SH-SY5Y (cell line): ENCODE results near the gene PRUNE1.

Experiments used
- GATA2 ChIP-seq: IDR thresholded peaks from 2 replicates; pipeline ENCODE4 v1.6.1; 2011; ENCODE audit warnings: mild to moderate bottlenecking, low read depth, low read length
- GATA3 ChIP-seq: IDR thresholded peaks from 2 replicates; pipeline ENCODE4 v1.6.1; 2011; ENCODE audit warnings: low read depth, mild to moderate bottlenecking, low read length, moderate library complexity

DNA sequence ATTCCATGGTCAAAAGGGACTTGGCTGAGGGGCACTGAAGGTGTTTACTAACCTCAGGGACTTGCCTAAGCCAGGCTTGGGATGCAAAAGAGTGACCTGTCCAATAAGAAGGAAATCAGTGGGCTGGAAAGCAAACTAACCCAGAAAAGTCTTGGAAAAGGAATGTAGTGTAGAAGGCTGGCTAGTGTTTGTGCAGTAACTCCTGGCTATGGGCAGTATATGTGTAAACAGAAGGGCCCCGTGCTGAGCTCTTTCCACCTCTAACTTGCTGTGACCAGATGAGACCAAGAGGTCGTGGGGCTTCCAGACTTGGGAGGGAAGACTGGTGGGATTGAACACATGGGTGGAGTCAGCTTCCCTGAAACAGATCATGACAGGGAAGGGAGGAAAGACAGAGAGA is 5.6 kb upstream of the PRUNE1 start:
- TF ChIP-seq GATA2, result no peak
- no peak for TF ChIP-seq GATA3
